Skin epidermis (tissue), 12 donors: ENCODE data around the gene FOXO1.

Experiments used
- H3K27ac ChIP-seq, 21 experiments: fragments of 200-600 bp; sonication (generic) in 11 of 21; one replicate each; pipeline ENCODE4 v1.5.0; 2020; ENCODE audit warnings: mild to moderate bottlenecking in 3 of 21, inconsistent platforms in 2 of 21, moderate library complexity in 2 of 21
- H3K4me3 ChIP-seq, 7 experiments: fragments of 200-600 bp; sonication (generic) in 2 of 7; one replicate each; pipeline ENCODE4 v1.5.0; 2020; ENCODE audit warnings: inconsistent platforms in 2 of 7, mild to moderate bottlenecking in 2 of 7, moderate library complexity in 1 of 7

FOXO1 gene

DNA sequence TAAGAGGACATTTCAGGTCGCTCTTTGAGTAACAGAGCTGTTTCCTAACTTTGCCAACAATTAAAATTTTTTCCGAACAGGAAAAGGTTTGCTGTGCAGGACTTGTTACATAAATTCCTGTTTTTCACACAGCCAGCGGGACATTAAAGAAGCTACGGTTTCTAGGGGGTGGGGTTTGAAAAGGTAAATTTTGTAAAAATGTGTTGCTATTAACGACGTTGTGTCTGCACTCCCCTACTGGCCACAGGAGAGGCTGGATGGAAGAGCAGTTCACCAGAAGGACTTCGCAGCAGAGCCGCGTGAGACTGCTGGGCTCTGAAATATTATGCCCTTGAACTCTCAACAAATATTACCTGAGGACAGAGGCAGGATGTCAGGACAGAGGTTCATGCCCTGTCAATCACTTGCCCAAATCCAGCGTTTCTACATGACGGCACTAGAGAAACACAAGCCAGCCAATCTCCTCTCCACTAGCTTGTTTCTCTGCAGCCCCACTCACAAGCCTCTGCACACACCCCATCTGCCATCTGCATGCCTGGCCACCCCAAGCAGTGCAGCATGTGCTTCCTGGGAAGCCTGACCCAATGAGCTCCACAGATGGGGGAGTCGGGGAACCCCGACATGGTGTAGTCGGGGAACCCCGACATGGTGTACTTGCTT lies 102.0 kb downstream of the FOXO1 start:
- H3K27ac ChIP-seq: peak overlapping the region in 9 of 21 experiments; percentile 9 to 52 (median 40)
- no peak overlapping the region for H3K4me3 ChIP-seq

DNA sequence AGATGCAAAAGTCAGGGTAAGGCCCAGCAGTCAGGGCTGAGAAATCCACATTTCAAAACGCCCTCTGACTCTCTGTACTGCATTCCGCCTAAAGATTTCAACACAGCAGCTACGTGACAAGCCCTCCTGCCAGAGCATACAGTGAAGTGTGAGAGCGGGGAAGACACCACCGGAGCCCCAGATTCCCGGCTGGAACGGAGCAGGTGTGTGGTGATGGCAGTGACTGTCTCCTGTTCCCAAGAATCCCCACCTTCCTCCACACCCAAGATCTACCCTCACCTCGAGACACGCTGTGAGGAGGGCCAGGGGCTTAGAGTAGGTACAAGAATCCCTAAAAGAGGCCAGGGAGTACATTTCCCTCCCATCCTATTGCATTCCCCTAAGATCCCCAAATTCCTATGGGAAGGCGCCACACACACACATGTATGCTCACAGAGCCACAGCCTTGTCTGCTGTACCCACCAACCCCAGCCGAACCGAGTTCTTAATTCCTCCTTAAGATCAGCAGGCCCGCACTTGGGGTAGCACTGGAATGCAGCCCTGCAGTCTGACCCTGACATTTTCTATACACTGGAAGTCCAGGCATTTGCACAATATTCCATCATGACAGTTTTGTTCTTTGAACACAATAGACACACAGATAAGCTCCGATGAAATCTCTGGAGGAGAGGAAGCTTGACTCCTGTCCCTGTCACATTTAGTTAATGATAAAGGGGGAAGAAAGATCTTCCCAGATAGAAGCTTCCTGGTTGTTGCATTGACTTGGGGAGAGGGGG lies 102.9 kb downstream of the FOXO1 start:
- H3K4me3 ChIP-seq: no peak overlapping the region
- peak overlapping the region in 11 of 21 experiments; percentile 2 to 75 (median 39) for H3K27ac ChIP-seq

GRCh38 chr13:40562975-40563349 lies 103.5 kb downstream of the FOXO1 start:
- H3K27ac ChIP-seq: peak overlapping the region in 9 of 21 experiments; percentile 2 to 75 (median 44)
- no peak overlapping the region for H3K4me3 ChIP-seq

DNA sequence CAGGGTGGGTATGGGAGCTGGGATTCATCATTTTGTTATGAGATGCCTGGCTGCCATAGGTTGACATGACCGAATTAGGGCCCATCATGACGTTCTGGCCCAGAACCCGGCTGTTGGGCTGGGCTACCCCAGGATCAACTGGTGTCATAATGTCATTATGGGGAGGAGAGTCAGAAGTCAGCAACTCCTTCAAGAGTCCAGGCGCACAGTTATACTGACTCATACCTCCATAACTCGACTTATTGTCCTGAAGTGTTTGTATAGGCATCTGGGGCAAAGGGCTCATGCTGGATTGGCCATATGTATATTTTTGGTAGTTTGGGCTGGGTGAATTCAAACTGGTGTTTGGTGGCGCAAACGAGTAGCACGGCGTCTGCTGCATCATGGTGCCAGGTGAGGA lies 106.5 kb downstream of the FOXO1 start:
- no peak overlapping the region for H3K4me3 ChIP-seq
- H3K27ac ChIP-seq: no peak overlapping the region

DNA sequence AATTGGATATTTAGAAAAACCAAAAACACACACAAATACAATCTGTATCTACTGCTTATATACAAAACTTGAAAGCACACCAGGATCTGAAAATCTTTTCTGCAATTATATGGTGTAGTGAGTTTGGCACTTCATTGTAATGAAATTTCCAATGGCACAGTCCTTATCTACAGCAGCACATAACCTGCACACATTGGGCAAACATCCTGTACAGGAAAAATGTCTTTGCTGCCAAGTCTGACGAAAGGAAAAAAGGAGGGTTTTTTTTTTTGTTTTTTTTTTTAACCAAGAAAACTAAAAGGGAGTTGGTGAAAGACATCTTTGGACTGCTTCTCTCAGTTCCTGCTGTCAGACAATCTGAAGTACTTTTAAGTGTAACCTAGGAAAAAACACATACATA lies 107.8 kb downstream of the FOXO1 start:
- peak overlapping the region in 1 of 21 experiments; percentile 24 for H3K27ac ChIP-seq
- no peak overlapping the region for H3K4me3 ChIP-seq

- Histone ChIP-seq H3K4me3 (no peak overlapping the region), H3K27ac (no peak overlapping the region)
Observed at GRCh38 chr13:40556453-40556852, 110.0 kb downstream of the FOXO1 start.

DNA sequence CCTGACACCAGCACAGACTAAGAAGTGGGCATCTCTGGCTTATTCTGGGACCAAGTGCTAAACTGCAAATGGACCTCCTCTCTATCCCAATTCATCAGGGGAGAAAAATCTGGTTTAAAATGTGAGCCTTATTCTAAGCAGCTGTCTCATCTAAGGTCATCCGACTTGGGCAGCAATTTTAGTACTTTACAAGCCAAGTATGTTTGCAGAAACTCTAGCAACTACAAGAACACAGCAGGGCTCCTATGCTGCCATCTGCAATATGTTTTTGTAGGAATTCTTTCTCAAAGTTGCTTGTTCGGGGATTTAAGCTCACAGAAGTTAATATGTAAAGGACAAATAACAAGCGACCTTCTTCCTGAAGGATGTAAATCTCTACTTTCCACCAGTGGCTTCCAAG lies 113.1 kb downstream of the FOXO1 start:
- H3K27ac ChIP-seq: no peak overlapping the region
- no peak overlapping the region for H3K4me3 ChIP-seq

DNA sequence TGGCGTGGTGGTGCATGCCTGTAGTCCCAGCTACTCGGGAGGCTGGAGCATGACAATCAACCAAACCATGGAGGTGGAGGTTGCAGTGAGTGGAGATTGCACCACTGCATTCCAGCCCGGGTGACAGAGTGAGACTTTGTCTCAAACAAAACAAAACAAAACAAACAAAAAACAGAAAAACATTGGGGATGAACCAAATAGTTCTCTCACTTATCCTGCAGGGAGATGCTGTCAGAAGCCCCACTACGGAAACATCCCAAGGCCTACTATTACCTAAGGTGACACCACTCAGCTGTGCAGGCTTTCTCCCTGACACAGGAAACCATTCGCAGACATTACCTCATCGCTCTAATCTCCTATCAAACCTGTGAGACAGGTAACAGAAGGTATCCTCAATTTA lies 113.5 kb downstream of the FOXO1 start:
- no peak overlapping the region for H3K4me3 ChIP-seq
- H3K27ac ChIP-seq: no peak overlapping the region

DNA sequence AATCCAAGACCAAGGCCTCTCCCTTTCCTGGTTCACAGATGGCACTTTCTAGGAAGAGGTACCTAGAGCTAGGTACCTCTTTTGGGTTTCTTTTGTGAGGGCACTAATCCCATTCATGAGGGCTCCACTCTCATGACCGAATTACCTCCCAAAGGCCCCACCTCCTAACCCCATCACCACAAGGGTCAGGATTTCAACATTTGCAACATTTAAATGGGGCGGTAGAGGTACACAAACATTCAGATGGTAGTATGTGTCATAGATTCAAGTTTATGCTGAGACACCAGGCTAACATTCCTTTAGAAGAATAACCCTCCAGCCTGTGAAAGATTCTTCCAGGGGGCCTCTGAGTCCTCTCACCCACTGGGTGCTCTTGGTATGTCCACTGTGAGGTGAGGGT lies 116.3 kb downstream of the FOXO1 start:
- Histone ChIP-seq H3K4me3 (no peak overlapping the region), H3K27ac (peak overlapping the region in 2 of 21 experiments; percentile 15 to 16)

DNA sequence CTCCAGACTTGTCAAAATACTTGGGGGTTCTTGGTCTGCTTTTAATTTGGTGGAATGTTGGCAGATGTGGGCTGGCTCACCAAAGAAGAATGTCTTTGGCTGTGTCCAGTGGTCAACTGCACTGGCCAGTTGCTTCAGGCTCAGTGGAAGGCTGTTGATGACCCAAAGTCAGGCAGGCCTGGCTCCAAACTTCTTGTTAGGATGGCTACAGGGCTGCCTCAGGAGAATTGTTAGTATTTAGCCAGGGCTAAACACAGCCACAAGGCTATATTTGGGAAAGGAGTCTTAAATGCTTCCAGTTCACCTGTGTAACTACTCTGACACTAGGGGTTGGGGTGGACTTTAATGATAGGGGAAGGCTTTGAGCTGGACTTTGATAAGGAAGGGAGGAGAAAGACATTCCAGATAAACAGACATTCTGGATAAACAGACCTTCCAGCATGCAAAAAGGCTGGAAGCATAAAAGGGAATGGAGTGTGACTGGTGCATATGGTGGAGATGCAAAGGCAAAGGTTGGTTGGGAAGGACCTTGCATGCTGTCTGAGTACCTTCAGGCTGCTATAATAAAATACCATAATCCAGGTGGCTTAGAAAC lies 116.8 kb downstream of the FOXO1 start:
- Histone ChIP-seq H3K27ac (peak overlapping the region in 2 of 21 experiments; percentile 15 to 16), H3K4me3 (no peak overlapping the region)

- H3K27ac ChIP-seq: peak overlapping the region in 7 of 21 experiments; percentile 1 to 62 (median 34)
Observed at GRCh38 chr13:40547591-40548315, 118.7 kb downstream of the FOXO1 start.

DNA sequence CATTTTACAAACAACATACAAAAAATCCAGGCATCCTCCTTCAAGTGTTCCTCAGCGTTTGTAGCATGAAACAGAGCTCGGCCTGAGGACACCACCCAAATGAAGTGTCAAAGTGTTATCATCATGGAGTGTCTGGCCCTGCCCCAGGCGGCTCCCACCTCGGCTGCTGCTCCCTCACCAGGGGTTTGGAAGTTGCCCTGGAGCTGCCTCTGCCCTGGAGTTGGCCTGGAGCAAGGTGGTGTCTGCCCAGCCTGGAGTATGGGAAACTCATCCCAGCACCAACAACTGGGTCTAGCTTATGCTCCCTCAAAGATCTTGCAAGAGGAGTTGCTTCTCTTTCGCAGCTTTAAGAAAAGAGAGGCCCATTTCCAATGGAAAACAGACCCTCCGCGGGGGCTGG lies 120.4 kb downstream of the FOXO1 start:
- Histone ChIP-seq H3K27ac (no peak overlapping the region), H3K4me3 (no peak overlapping the region)

More at GRCh38 chr13:40547591-40548315, 118.7 kb downstream of the FOXO1 start:
- no peak overlapping the region for H3K4me3 ChIP-seq

- H3K27ac ChIP-seq: peak overlapping the region in 4 of 21 experiments; percentile 36 to 67 (median 48)
- H3K4me3 ChIP-seq: no peak overlapping the region
Observed at GRCh38 chr13:40540328-40541044, 126.0 kb downstream of the FOXO1 start.

GRCh38 chr13:40539576-40540327 lies 126.7 kb downstream of the FOXO1 start:
- peak overlapping the region in 3 of 21 experiments; percentile 36 to 67 (median 51) for H3K27ac ChIP-seq
- H3K4me3 ChIP-seq: no peak overlapping the region

DNA sequence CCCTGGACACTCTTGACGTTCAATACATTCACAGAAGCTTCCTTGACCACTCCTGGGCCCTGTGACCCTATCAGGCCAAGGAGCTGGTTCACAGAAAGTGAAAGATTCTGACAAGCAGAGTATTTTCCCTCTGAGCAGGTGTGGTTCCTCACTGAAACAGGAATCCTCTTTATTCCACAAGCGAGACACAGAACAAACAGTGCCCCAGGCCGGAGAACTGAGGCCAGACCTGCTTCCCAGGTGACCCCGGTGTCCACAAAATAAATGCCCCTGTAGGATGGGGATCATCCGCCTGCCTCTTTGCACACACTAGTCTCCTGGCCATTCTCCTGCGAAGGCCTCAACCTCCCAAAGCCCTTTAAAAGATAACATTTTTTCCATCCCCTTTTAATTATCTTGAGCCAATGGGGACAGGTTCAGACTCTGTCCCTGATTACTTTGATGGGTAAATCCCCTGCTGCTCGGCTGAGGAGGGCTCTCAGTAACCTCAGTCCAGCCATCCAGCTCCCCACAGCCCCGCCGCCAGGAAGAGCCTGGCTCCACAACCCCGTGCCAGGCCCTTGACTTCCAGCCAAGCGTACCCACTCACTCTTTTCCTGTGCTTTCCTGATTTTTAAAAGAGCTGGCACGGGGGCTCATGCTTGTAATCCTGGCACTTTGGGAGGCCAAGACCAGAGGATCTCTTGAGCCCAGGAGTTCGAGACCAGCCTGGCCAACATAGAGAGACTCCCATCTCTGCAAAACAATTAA lies 129.1 kb downstream of the FOXO1 start:
- H3K27ac ChIP-seq: peak overlapping the region in 6 of 21 experiments; percentile 0 to 60 (median 32)
- H3K4me3 ChIP-seq: no peak overlapping the region

- no peak overlapping the region for H3K4me3 ChIP-seq
- H3K27ac ChIP-seq: peak overlapping the region in 7 of 21 experiments; percentile 0 to 60 (median 25)
Observed at GRCh38 chr13:40536443-40537113, 129.9 kb downstream of the FOXO1 start.

DNA sequence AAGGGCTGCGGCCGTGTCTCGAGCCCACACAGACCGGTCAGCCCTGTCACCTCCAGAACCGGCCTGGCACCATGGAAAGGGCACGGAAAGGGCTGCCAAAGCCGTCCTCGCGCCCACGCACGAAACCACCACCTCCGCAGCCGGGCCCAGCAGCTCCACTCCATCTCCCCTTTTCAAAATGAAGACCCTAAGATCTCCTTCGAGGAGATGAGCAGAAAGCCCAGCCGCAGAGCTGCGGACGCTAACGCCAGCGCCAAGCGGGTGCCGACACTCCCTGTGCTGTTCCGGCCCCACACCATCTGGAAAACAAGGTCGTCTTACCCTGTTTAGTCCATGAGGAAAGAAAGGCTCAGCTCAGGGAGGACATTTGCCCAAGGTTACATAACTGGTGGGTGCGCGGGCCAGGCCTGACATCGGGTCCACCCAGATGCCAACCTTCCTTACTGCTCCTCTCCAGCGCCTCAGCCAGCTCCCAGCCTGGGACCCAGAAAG lies 131.1 kb downstream of the FOXO1 start:
- no peak overlapping the region for H3K27ac ChIP-seq
- H3K4me3 ChIP-seq: no peak overlapping the region
